HEK293 (cell line): Measurements from ENCODE around the gene PGM1.

Experiments
- CTCF ChIA-PET: fragments of 350-600 bp; formaldehyde crosslinking; extraction: SDS; loops from one replicate; lab custom pipeline; 2021; ENCODE audit warnings: antibody characterized with exemption; lab: Yijun Ruan, JAX
- POLR2A ChIA-PET: fragments of 300-600 bp; formaldehyde crosslinking; extraction: SDS; loops from one replicate; lab custom pipeline; 2020; ENCODE audit warnings: antibody characterized with exemption, inconsistent platforms; lab: Yijun Ruan, JAX
- H3K27ac ChIP-seq: fragments of 200-500 bp; sonication (Bioruptor generic); 2 replicates; pipeline ENCODE4 v1.5.1; 2014; ENCODE audit warnings: low read depth, low read length, control low read depth, inconsistent platforms; ENCODE audit errors: extremely low read depth
- H3K36me3 ChIP-seq, 2 experiments: fragments of 200-500 bp in 1 of 2; sonication (Bioruptor generic) in 1 of 2; 1 replicate in 1 of 2; 2 replicates in 1 of 2; pipeline ENCODE4 v1.5.1; 2014 to 2017; ENCODE audit warnings: inconsistent platforms in 2 of 2, low read length in 2 of 2; ENCODE audit not compliant: control insufficient read depth in 2 of 2, insufficient read depth in 1 of 2
- H3K4me1 ChIP-seq: fragments of 200-500 bp; sonication (Bioruptor generic); 2 replicates; pipeline ENCODE4 v1.5.1; 2014; ENCODE audit warnings: mild to moderate bottlenecking, low read length, inconsistent platforms; ENCODE audit not compliant: control insufficient read depth, insufficient read depth
- H3K4me3 ChIP-seq: 2 replicates; pipeline ENCODE4 v1.5.1; 2011; ENCODE audit warnings: low read depth, mild to moderate bottlenecking, control low read depth, low read length, moderate library complexity
- H3K9me3 ChIP-seq: fragments of 200-500 bp; sonication (Bioruptor generic); 2 replicates; pipeline ENCODE4 v1.5.1; 2014; ENCODE audit warnings: low read depth, low read length, inconsistent platforms; ENCODE audit not compliant: control insufficient read depth, insufficient read depth
- CTCF ChIP-seq: fragments of 450-650 bp; formaldehyde crosslinking; IDR thresholded peaks from 2 replicates; pipeline ENCODE4 v1.5.1; 2016; ENCODE audit warnings: missing biosample characterization, missing genetic modification characterization
- GLIS1 ChIP-seq: fragments of 450-650 bp; formaldehyde crosslinking; IDR thresholded peaks from 2 replicates; pipeline ENCODE4 v1.5.1; 2016; ENCODE audit warnings: missing biosample characterization, missing genetic modification characterization
- GLIS2 ChIP-seq: fragments of 450-650 bp; formaldehyde crosslinking; IDR thresholded peaks from 2 replicates; pipeline ENCODE4 v1.5.1; 2016; ENCODE audit warnings: missing biosample characterization, missing genetic modification characterization
- KLF1 ChIP-seq: fragments of 450-650 bp; formaldehyde crosslinking; IDR thresholded peaks from 2 replicates; pipeline ENCODE4 v1.5.1; 2016; ENCODE audit warnings: missing biosample characterization, missing genetic modification characterization
- KLF17 ChIP-seq: fragments of 450-650 bp; formaldehyde crosslinking; IDR thresholded peaks from 2 replicates; pipeline ENCODE4 v1.5.1; 2016; ENCODE audit warnings: missing biosample characterization, missing genetic modification characterization
- KLF9 ChIP-seq: fragments of 450-650 bp; formaldehyde crosslinking; IDR thresholded peaks from 2 replicates; pipeline ENCODE4 v1.5.1; 2016; ENCODE audit warnings: missing biosample characterization, missing genetic modification characterization, low read depth
- REPIN1 ChIP-seq: fragments of 450-650 bp; formaldehyde crosslinking; IDR thresholded peaks from 2 replicates; pipeline ENCODE4 v1.5.1; 2017; ENCODE audit warnings: missing biosample characterization, missing genetic modification characterization, low read depth
- SP2 ChIP-seq: fragments of 450-650 bp; formaldehyde crosslinking; IDR thresholded peaks from 2 replicates; pipeline ENCODE4 v1.5.1; 2016; ENCODE audit warnings: missing biosample characterization, missing genetic modification characterization
- YY1 ChIP-seq: fragments of 450-650 bp; formaldehyde crosslinking; IDR thresholded peaks from 2 replicates; pipeline ENCODE4 v1.5.1; 2018; ENCODE audit warnings: missing biosample characterization, missing genetic modification characterization
- ZBTB20 ChIP-seq: fragments of 450-650 bp; formaldehyde crosslinking; IDR thresholded peaks from 2 replicates; pipeline ENCODE4 v1.5.1; 2016; ENCODE audit warnings: missing biosample characterization, missing genetic modification characterization
- ZBTB26 ChIP-seq: fragments of 450-650 bp; formaldehyde crosslinking; optimal IDR thresholded peaks from 2 replicates; pipeline ENCODE3; 2016; ENCODE audit warnings: missing biosample characterization, mild to moderate bottlenecking, missing genetic modification characterization
- ZBTB44 ChIP-seq: fragments of 450-650 bp; IDR thresholded peaks from 2 replicates; pipeline ENCODE4 v1.5.1; 2018; ENCODE audit warnings: missing biosample characterization, mild to moderate bottlenecking, missing genetic modification characterization
- ZFHX2 ChIP-seq: fragments of 450-650 bp; formaldehyde crosslinking; conservative IDR thresholded peaks from 2 replicates; pipeline ENCODE4 v1.5.1; 2016; ENCODE audit warnings: missing biosample characterization, missing genetic modification characterization
- ZFP37 ChIP-seq: fragments of 450-650 bp; formaldehyde crosslinking; IDR thresholded peaks from 2 replicates; pipeline ENCODE4 v1.5.1; 2016; ENCODE audit warnings: missing biosample characterization, missing genetic modification characterization
- ZNF133 ChIP-seq: fragments of 450-650 bp; formaldehyde crosslinking; IDR thresholded peaks from 2 replicates; pipeline ENCODE4 v1.5.1; 2016; ENCODE audit warnings: missing biosample characterization, missing genetic modification characterization
- ZNF19 ChIP-seq: fragments of 450-650 bp; formaldehyde crosslinking; IDR thresholded peaks from 2 replicates; pipeline ENCODE4; 2016; ENCODE audit warnings: missing biosample characterization, missing genetic modification characterization, low read depth
- ZNF2 ChIP-seq: fragments of 450-650 bp; formaldehyde crosslinking; IDR thresholded peaks from 2 replicates; pipeline ENCODE4 v1.5.1; 2016; ENCODE audit warnings: missing biosample characterization, missing genetic modification characterization
- ZNF24 ChIP-seq: fragments of 450-650 bp; formaldehyde crosslinking; IDR thresholded peaks from 2 replicates; pipeline ENCODE4 v1.5.1; 2016; ENCODE audit warnings: missing biosample characterization, missing genetic modification characterization
- ZNF341 ChIP-seq: fragments of 450-650 bp; formaldehyde crosslinking; IDR thresholded peaks from 2 replicates; pipeline ENCODE4; 2016; ENCODE audit warnings: low read depth, missing biosample characterization, missing genetic modification characterization
- ZNF394 ChIP-seq: fragments of 450-650 bp; formaldehyde crosslinking; IDR thresholded peaks from 2 replicates; pipeline ENCODE4 v1.5.1; 2016; ENCODE audit warnings: missing biosample characterization, missing genetic modification characterization, mild to moderate bottlenecking, moderate library complexity, borderline replicate concordance
- ZNF398 ChIP-seq: fragments of 450-650 bp; formaldehyde crosslinking; IDR thresholded peaks from 2 replicates; pipeline ENCODE4 v1.5.1; 2017; ENCODE audit warnings: missing biosample characterization, missing genetic modification characterization
- ZNF416 ChIP-seq: fragments of 450-650 bp; formaldehyde crosslinking; IDR thresholded peaks from 2 replicates; pipeline ENCODE4 v1.5.1; 2016; ENCODE audit warnings: missing biosample characterization, missing genetic modification characterization
- ZNF426 ChIP-seq: fragments of 450-650 bp; formaldehyde crosslinking; IDR thresholded peaks from 2 replicates; pipeline ENCODE4 v1.5.1; 2017; ENCODE audit warnings: missing biosample characterization, missing genetic modification characterization, mild to moderate bottlenecking, inconsistent platforms, moderate library complexity
- ZNF561 ChIP-seq: fragments of 450-650 bp; IDR thresholded peaks from 2 replicates; pipeline ENCODE4 v1.5.1; 2018; ENCODE audit warnings: missing biosample characterization, missing genetic modification characterization, borderline replicate concordance
- ZNF580 ChIP-seq: fragments of 450-650 bp; formaldehyde crosslinking; IDR thresholded peaks from 2 replicates; pipeline ENCODE4 v1.5.1; 2016; ENCODE audit warnings: missing biosample characterization, missing genetic modification characterization
- ZNF610 ChIP-seq: fragments of 450-650 bp; formaldehyde crosslinking; IDR thresholded peaks from 2 replicates; pipeline ENCODE4 v1.5.1; 2016; ENCODE audit warnings: missing biosample characterization, missing genetic modification characterization, borderline replicate concordance
- ZNF692 ChIP-seq: fragments of 450-650 bp; formaldehyde crosslinking; IDR thresholded peaks from 2 replicates; pipeline ENCODE4 v1.5.1; 2016; ENCODE audit warnings: missing biosample characterization, missing genetic modification characterization
- ZSCAN30 ChIP-seq: fragments of 450-650 bp; IDR thresholded peaks from 2 replicates; pipeline ENCODE4 v1.5.1; 2018; ENCODE audit warnings: missing biosample characterization, mild to moderate bottlenecking, missing genetic modification characterization, moderate library complexity

PGM1 gene

GRCh38 chr1:63593303-63593885 is at the start of gene PGM1:
PGM1 (plus strand) TSS chr1:63593411; CDS start chr1:63593489, 78 bp downstream.
- Histone ChIP-seq H3K27ac (peak within 1 kb of the TSS; percentile 87), H3K4me1 (peaks cover 2% of the 10 kb centered on the region; the same call in 1 of the 2 replicates), H3K4me3 (peak within 1 kb of the TSS; percentile 90), H3K36me3 (peaks cover 0 to 4% of the 10 kb centered on the region in 2 experiments; a peak in 1 of 3 replicates), H3K9me3 (no peaks in the 10 kb centered on the region)
- CTCF ChIA-PET, result interaction anchor here (1.4 to 1.6 kb wide), 2 partner anchors 18 to 71 kb away, joined by 4 to 5 read pairs; no protein-coding TSS in a partner anchor
- POLR2A ChIA-PET, result no interaction called here
- TF ChIP-seq GLIS1 (tag by site-specific recombination) (peak; percentile 74), ZNF426 (tag by site-specific recombination) (no peak), ZSCAN30 (tag by site-specific recombination) (peak; percentile 63; the same call in 1 of the 2 replicates), ZNF561 (tag by site-specific recombination) (peak; percentile 63), ZNF19 (no peak), SP2 (tag by site-specific recombination) (peak; percentile 80), ZNF24 (tag by site-specific recombination) (peak; percentile 74; the same call in 1 of the 2 replicates), ZNF610 (tag by site-specific recombination) (peak; percentile 66), ZBTB44 (tag by site-specific recombination) (peak; percentile 43; the same call in 1 of the 2 replicates), ZBTB20 (tag by site-specific recombination) (peak; percentile 77; the same call in 1 of the 2 replicates), REPIN1 (tag by site-specific recombination) (no peak), KLF9 (peak; percentile 77), ZBTB26 (peak; percentile 92), ZFP37 (tag by site-specific recombination) (peak; percentile 76; the same call in 1 of the 2 replicates), ZNF692 (tag by site-specific recombination) (peak; percentile 69), ZNF398 (tag by site-specific recombination) (peak; percentile 73), ZNF580 (tag by site-specific recombination) (0 out of 2 replicates have a peak, but pooled peaks have one; percentile 6), CTCF (peak; percentile 10; the same call in 1 of the 2 replicates), YY1 (tag by site-specific recombination) (0 out of 2 replicates have a peak, but pooled peaks have one; percentile 10), KLF17 (peak; percentile 29; the same call in 1 of the 2 replicates), ZNF341 (tag by site-specific recombination) (peak; percentile 51), ZNF416 (tag by site-specific recombination) (no peak), KLF1 (peak; percentile 24; the same call in 1 of the 2 replicates), GLIS2 (tag by site-specific recombination) (peak; percentile 93), ZFHX2 (peak; percentile 74), ZNF394 (peak; percentile 70; the same call in 1 of the 2 replicates), ZNF2 (tag by site-specific recombination) (no peak; the same call in 1 of the 2 replicates), ZNF133 (tag by site-specific recombination) (no peak)
